HG03039 (cell line): ENCODE data around the gene TXNDC2.
"Not testable (repeated sequence)": the region's sequence is repeated elsewhere in the genome, so short reads cannot be mapped to it uniquely, and the experiment has no call there.

Source experiments
- ATAC-seq: cut with Tn5 transposase; IDR thresholded peaks from one replicate; pipeline ENCODE4 v1.9.1; 2021; ENCODE audit warnings: mild to moderate bottlenecking, moderate library complexity; ENCODE audit not compliant: unreplicated experiment

The TXNDC2 gene

GRCh38 chr18:9885170-9886004 is at the start of gene TXNDC2:
TXNDC2 (plus strand) TSS chr18:9885973; CDS start chr18:9886681, 708 bp downstream.
- ATAC-seq: no peak

GRCh38 chr18:9838144-9838877 is 47.5 kb upstream of the TXNDC2 start:
- ATAC-seq: no peak

GRCh38 chr18:9839211-9839610 is 46.6 kb upstream of the TXNDC2 start:
- ATAC-seq: no peak

- ATAC-seq: no peak
Observed at GRCh38 chr18:9839853-9840252, 45.9 kb upstream of the TXNDC2 start.

- ATAC-seq: no peak
Observed at GRCh38 chr18:9841752-9842151, 44.0 kb upstream of the TXNDC2 start.

- no peak for ATAC-seq
Observed at GRCh38 chr18:9842448-9842847, 43.3 kb upstream of the TXNDC2 start.

GRCh38 chr18:9845256-9845655 is 40.5 kb upstream of the TXNDC2 start:
- no peak for ATAC-seq

- ATAC-seq: no peak
Observed at GRCh38 chr18:9846162-9846925, 39.4 kb upstream of the TXNDC2 start.

GRCh38 chr18:9848170-9848879 is 37.4 kb upstream of the TXNDC2 start:
- ATAC-seq: no peak

- no peak for ATAC-seq
Observed at GRCh38 chr18:9849407-9850283, 36.1 kb upstream of the TXNDC2 start.

GRCh38 chr18:9850309-9850708 is 35.5 kb upstream of the TXNDC2 start:
- ATAC-seq: no peak

GRCh38 chr18:9851511-9851910 is 34.3 kb upstream of the TXNDC2 start:
- ATAC-seq: no peak

- ATAC-seq: no peak
Observed at GRCh38 chr18:9852266-9853081, 33.3 kb upstream of the TXNDC2 start.

GRCh38 chr18:9854801-9855676 is 30.7 kb upstream of the TXNDC2 start:
- ATAC-seq: no peak

GRCh38 chr18:9855681-9856080 is 30.1 kb upstream of the TXNDC2 start:
- no peak for ATAC-seq

- ATAC-seq: no peak
Observed at GRCh38 chr18:9856092-9856491, 29.7 kb upstream of the TXNDC2 start.

- not testable (repeated sequence) for ATAC-seq
Observed at GRCh38 chr18:9857479-9857998, 28.2 kb upstream of the TXNDC2 start.

GRCh38 chr18:9858642-9859041 is 27.1 kb upstream of the TXNDC2 start:
- no peak for ATAC-seq
